ENCODE results near the gene NIPBL.

DNA sequence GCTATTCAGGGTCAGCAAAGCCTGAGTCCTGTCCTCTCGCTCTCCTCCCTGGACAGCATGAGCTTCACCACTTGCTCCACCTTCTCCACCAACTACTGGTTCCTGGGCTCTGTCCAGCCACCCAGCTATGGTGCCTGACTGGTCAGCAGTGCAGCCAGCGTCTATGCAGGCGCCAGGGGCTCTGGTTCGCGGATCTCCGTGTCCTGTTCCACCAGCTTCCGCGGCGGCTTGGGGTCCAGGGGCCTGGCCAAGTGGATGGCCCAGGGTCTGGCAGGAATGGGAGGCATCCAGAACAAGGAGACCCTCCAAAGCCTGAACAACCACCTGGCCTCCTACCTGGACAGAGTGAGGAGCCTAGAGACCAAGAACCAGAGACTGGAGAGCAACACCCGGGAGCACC, 8.6 kb downstream of the NIPBL start:
- TF ChIP-seq LEF1 (IDR thresholded peaks at IDR 0.05; ENCODE audit: borderline replicate concordance) (no peak), SUZ12 (IDR thresholded peaks at IDR 0.05) (no peak), FOXK2 (IDR thresholded peaks at IDR 0.05) (no peak), BHLHE40 (IDR thresholded peaks at IDR 0.05; ENCODE audit: borderline replicate concordance) (no peak)

Data from HEK293T (cell line).